DND-41 (cell line): ENCODE results near the gene EIF3J.

Source experiments
- EZH2 ChIP-seq: IDR thresholded peaks from 3 replicates; pipeline ENCODE4 v1.6.1; 2012; ENCODE audit warnings: borderline replicate concordance, low read depth, mild to moderate bottlenecking, moderate library complexity, low read length, inconsistent platforms; ENCODE audit not compliant: severe bottlenecking
- TF ChIP-seq, protein P1 (sequence below): IDR thresholded peaks from 2 replicates; pipeline ENCODE4 v1.5.1; 2012; ENCODE audit warnings: borderline replicate concordance, low read length, moderate library complexity, mild to moderate bottlenecking; ENCODE audit not compliant: poor library complexity, severe bottlenecking; ENCODE audit errors: extremely low read depth

DNA sequence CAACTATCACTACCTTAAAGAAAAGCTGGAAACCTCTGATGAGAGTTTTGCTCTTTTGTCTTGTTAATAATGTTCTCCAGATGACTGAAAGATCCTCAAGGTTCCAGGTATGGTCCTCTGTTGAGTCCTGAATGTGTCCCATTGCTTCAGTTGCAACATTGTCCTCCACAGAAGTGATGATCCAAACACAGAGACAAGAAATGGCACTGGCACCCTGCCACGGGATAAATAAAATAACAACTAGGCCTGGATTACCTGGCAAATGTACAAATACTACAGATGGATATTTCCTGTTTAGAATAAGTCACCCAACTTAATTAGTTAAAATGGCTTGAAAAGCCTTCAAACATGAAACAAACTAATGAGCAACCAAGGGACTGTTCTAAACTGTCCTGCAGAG, 58.3 kb downstream of the EIF3J start:
- no peak for TF ChIP-seq EZH2
- TF ChIP-seq, protein P1, sequence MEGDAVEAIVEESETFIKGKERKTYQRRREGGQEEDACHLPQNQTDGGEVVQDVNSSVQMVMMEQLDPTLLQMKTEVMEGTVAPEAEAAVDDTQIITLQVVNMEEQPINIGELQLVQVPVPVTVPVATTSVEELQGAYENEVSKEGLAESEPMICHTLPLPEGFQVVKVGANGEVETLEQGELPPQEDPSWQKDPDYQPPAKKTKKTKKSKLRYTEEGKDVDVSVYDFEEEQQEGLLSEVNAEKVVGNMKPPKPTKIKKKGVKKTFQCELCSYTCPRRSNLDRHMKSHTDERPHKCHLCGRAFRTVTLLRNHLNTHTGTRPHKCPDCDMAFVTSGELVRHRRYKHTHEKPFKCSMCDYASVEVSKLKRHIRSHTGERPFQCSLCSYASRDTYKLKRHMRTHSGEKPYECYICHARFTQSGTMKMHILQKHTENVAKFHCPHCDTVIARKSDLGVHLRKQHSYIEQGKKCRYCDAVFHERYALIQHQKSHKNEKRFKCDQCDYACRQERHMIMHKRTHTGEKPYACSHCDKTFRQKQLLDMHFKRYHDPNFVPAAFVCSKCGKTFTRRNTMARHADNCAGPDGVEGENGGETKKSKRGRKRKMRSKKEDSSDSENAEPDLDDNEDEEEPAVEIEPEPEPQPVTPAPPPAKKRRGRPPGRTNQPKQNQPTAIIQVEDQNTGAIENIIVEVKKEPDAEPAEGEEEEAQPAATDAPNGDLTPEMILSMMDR = no peak
